HG03139 (cell line): ENCODE results near the gene HTATSF1.

Experiments
- ATAC-seq: cut with Tn5 transposase; IDR thresholded peaks from one replicate; pipeline ENCODE4 v1.9.1; 2021; ENCODE audit not compliant: unreplicated experiment

The HTATSF1 gene

GRCh38 chrX:136496186-136496763, 1.1 kb upstream of the HTATSF1 start:
- no peak for ATAC-seq

GRCh38 chrX:136496764-136497555, 432 bp upstream of the HTATSF1 start:
- ATAC-seq: peak; percentile 78

DNA sequence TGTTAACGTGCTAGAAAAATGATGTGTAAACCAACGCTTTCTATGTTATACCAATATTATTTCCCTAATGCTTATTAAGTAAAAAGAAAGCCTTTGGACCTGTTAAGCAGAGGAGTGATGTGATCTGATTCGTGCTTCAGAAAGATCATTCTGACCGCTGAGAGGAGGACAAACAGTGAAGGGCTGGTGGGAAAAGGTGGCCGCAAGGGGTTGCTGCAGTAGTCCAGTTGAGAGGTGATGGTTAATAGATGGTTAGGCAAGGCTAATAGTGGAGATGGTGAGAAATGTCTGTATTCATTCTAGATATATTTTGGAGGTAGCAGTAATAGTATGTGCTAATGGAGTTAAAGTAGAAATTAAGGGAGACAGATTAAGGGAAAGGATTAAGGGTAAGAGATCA, 21.7 kb downstream of the HTATSF1 start:
- no peak for ATAC-seq

- ATAC-seq: no peak
Measured at GRCh38 chrX:136523770-136524169, 26.4 kb downstream of the HTATSF1 start.

- no peak for ATAC-seq
Measured at GRCh38 chrX:136525738-136526606, 28.6 kb downstream of the HTATSF1 start.

DNA sequence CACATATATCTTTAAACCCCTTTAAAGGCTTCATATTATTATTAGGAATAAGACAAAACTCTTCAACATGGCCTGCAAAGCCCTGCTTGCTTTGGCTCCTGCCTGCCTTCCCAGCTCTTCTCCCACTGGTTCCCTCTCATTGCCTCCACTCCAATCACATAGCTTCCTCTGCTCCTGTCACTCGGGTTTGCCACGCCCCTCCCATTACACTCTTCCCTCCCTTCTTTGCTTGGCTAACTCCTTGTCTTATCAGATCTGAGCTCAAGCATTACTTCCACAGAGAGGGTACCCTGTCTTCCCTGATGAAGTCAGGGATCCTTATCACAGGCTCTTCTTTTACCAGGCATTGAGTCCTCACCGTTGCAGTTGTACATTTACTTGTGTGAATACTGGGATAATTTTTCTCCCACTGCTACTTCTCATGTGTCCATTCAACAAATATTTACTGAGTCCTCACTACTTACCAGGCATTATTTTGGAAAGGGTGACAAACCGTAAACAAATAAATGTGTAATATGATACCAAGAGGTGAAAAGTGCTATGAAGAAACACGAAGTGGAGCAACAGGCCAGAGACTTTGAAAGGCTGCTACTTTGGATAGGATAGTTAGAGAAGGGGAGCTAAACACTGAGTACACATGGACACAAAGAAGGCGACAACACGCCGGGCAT, 31.4 kb downstream of the HTATSF1 start:
- no peak for ATAC-seq

DNA sequence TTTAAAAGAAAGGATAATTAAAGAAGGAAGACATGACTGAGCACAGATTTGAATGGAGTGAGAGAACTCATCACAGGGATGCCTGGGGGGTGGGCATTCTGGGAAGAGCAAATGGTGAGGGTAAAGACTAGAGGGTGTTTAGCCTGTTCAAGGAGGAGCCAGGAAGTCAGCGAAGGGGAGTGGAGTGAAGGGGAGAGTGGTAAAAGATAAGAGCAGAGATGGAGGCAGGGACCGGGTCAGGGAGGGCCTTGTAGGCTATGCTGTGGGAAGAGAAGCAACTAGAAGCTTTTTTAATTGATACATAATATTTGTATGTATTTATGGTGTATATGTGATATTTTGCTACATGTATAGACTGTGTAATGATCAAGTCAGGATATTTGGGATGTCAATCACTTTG, 32.4 kb downstream of the HTATSF1 start:
- no peak for ATAC-seq

DNA sequence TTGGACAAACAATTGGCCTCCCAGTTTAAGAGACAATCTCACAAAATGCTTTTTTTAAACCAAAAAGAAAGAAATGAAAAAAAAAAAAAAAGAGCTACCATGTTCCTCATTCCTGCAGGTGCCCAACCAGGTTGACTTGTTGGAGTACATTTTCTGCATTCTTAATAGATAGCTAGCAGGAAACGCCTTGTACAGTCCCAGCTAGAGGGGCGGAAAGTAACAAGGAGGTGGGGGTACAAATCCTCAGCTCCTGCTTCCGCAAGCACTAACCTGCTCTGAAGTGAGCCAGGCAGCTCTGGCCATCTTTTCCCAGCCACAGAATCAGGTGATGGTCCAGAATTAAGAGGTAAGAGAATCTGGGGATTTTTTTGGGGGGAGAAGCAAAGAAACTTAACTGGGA, 34.6 kb downstream of the HTATSF1 start, which contains the start of gene VGLL1:
Gene VGLL1, plus strand, starts transcription at position 265 of the 400 bp plus-strand sequence. CDS start 3,806 bp downstream, outside the sequence.
- ATAC-seq: no peak

DNA sequence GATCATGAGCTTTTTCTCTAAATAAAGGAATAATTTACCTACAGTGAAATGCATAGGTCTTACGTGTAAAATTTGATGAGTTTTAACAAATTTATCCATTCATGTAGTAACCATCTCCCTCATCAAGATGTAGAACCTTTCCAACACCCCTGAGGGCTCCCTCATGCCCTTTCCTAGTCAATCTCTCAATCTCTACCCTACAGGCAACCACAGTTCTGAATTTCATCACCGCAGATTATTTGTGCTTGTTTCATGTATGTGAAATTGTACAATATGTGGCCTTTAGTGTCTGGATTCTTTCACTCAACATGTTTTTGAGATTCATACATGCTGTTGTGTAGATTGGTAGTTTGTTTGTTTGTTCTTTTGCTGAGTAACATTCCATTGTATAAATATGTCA, 36.7 kb downstream of the HTATSF1 start:
- ATAC-seq: no peak

DNA sequence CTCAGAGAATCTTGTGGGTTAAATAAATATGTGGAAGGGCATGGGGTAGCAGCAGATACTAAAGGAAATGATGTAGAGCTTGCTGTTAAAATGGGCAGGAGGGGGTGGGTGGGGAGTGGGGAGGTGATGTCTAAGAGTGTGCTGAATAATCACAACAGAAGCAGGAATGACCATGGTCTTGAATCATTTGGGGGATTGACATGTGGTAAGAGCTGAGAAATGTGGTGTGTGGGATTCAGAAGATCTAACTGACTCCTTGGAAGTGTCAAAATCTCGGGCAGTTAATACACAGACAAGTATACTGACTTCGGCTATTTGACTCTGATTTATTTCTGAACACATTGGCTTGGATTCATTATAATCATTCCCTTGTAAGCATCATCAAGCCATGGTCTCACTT, 41.4 kb downstream of the HTATSF1 start:
- no peak for ATAC-seq

DNA sequence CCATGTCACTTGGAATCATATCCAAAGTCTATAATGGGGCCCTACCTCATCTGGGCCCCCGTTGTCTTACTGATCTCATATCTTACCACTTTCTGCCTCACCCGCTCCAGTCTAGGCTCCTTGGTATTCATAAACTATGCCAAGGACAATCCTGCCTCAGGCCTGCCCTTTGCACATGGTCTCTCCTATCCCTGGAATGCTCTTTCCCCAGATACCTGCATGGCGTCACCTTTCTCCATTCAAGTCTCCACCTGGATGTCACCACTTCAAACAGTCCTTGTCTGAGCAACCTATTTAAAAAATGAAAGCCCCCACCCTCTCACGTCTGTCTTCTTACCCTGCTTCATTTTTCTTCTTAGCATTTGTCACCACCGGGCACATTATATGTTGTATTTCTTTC, 42.8 kb downstream of the HTATSF1 start:
- no peak for ATAC-seq

DNA sequence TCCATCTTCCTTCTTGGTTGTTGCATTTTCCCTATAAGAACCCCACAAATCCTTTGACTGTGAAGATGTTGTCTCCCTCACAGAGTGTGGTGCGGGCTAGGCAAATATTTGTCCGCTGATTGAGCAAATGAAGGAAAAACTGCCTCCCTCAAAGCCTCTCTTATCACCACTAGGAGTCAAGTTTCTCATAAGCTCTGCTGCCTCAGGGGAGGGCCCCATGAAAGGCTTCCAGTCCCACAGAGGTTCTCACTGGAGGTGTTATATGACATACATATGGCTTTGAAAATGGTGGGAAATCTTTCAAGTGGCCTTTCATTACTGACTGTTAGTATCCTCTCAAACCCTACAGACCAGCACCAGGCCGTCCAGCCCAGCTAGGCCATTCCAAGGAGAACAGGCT, 43.9 kb downstream of the HTATSF1 start:
- ATAC-seq: no peak

- no peak for ATAC-seq
Measured at GRCh38 chrX:136542281-136542680, 44.9 kb downstream of the HTATSF1 start.

- ATAC-seq: no peak
Measured at GRCh38 chrX:136546371-136546781, 49.0 kb downstream of the HTATSF1 start.

- ATAC-seq: no peak
Measured at GRCh38 chrX:136549226-136549625, 51.8 kb downstream of the HTATSF1 start.

GRCh38 chrX:136551410-136551809, 54.0 kb downstream of the HTATSF1 start:
- ATAC-seq: no peak

- no peak for ATAC-seq
Measured at GRCh38 chrX:136555694-136556093, 58.3 kb downstream of the HTATSF1 start.
